ENCODE results near the gene RALGPS2. TPM values are rescaled to one million over a fixed set of nuclear protein-coding genes. Genes with fewer than 3 reads are reported as not detected.

Gene RALGPS2
- total RNA-seq, 1 donor from 2014 or later = 33.9 TPM

GRCh38 chr1:178935610-178936009 lies 210.6 kb downstream of the RALGPS2 start:
- no peak overlapping the region for H3K4me3 Mint-ChIP-seq
- no peak overlapping the region for H3K27ac Mint-ChIP-seq (ENCODE audit: unreplicated experiment)
- H3K4me1 Mint-ChIP-seq = peaks cover 21% of the 10 kb centered on the region
- DNase-seq (ENCODE audit: low read depth, low spot score) = no peak
- no peaks in the 10 kb centered on the region for H3K9me3 Mint-ChIP-seq
- H3K36me3 Mint-ChIP-seq (ENCODE audit: low read depth) = no peaks in the 10 kb centered on the region
- no peak for TF ChIP-seq CTCF (conservative IDR thresholded peaks at IDR 0.05)
- H3K27me3 Mint-ChIP-seq (ENCODE audit: low read depth) = peaks cover 2% of the 10 kb centered on the region

GRCh38 chr1:178937695-178938094 lies 212.7 kb downstream of the RALGPS2 start:
- DNase-seq (ENCODE audit: low read depth, low spot score) = no peak
- TF ChIP-seq CTCF (conservative IDR thresholded peaks at IDR 0.05) = no peak
- Mint-ChIP-seq H3K27me3 (ENCODE audit: low read depth) (peaks cover 2% of the 10 kb centered on the region), H3K27ac (ENCODE audit: unreplicated experiment) (no peak overlapping the region), H3K36me3 (ENCODE audit: low read depth) (no peaks in the 10 kb centered on the region), H3K9me3 (no peaks in the 10 kb centered on the region), H3K4me3 (no peak overlapping the region), H3K4me1 (peaks cover 13% of the 10 kb centered on the region)

- DNase-seq (ENCODE audit: low read depth, low spot score) = no peak
- H3K9me3 Mint-ChIP-seq = no peaks in the 10 kb centered on the region
- TF ChIP-seq CTCF (conservative IDR thresholded peaks at IDR 0.05) = no peak
- peaks cover 2% of the 10 kb centered on the region for H3K27me3 Mint-ChIP-seq (ENCODE audit: low read depth)
- H3K4me1 Mint-ChIP-seq = peaks cover 13% of the 10 kb centered on the region
- H3K4me3 Mint-ChIP-seq = no peak overlapping the region
- H3K27ac Mint-ChIP-seq (ENCODE audit: unreplicated experiment) = peak overlapping the region; percentile 95
- H3K36me3 Mint-ChIP-seq (ENCODE audit: low read depth) = no peaks in the 10 kb centered on the region
Measured at GRCh38 chr1:178938101-178938958, 213.3 kb downstream of the RALGPS2 start.

- Mint-ChIP-seq H3K27ac (ENCODE audit: unreplicated experiment) (no peak overlapping the region), H3K9me3 (no peaks in the 10 kb centered on the region), H3K4me3 (no peak overlapping the region), H3K36me3 (ENCODE audit: low read depth) (no peaks in the 10 kb centered on the region), H3K27me3 (ENCODE audit: low read depth) (peaks cover 2% of the 10 kb centered on the region), H3K4me1 (peaks cover 13% of the 10 kb centered on the region)
- no peak for TF ChIP-seq CTCF (conservative IDR thresholded peaks at IDR 0.05)
- DNase-seq (ENCODE audit: low read depth, low spot score) = no peak
Measured at GRCh38 chr1:178938959-178939317, 213.9 kb downstream of the RALGPS2 start.

GRCh38 chr1:178939338-178940067 lies 214.5 kb downstream of the RALGPS2 start:
- H3K27ac Mint-ChIP-seq (ENCODE audit: unreplicated experiment) = no peak overlapping the region
- H3K4me3 Mint-ChIP-seq = no peak overlapping the region
- DNase-seq (ENCODE audit: low read depth, low spot score) = no peak
- TF ChIP-seq CTCF (conservative IDR thresholded peaks at IDR 0.05) = no peak
- no peaks in the 10 kb centered on the region for H3K36me3 Mint-ChIP-seq (ENCODE audit: low read depth)
- no peaks in the 10 kb centered on the region for H3K9me3 Mint-ChIP-seq
- peaks cover 2% of the 10 kb centered on the region for H3K27me3 Mint-ChIP-seq (ENCODE audit: low read depth)
- H3K4me1 Mint-ChIP-seq = peaks cover 13% of the 10 kb centered on the region

All from neural crest cell (in vitro differentiated cells).